Ishikawa (cell line): Measurements from ENCODE around the gene MUSTN1.

Experiments used
- CEBPB ChIP-seq: IDR thresholded peaks from 2 replicates; pipeline ENCODE4 v1.6.1; 2012
- CREB1 ChIP-seq: IDR thresholded peaks from 2 replicates; pipeline ENCODE4 v1.6.1; 2012; ENCODE audit warnings: low read depth
- EGR1 ChIP-seq: IDR thresholded peaks from 2 replicates; pipeline ENCODE4 v1.6.1; 2012
- EP300 ChIP-seq: IDR thresholded peaks from 2 replicates; pipeline ENCODE4 v1.6.1; 2012; ENCODE audit warnings: borderline replicate concordance
- FOXM1 ChIP-seq: IDR thresholded peaks from 2 replicates; pipeline ENCODE4 v1.6.1; 2012; ENCODE audit warnings: low read depth, borderline replicate concordance
- NFIC ChIP-seq: IDR thresholded peaks from 2 replicates; pipeline ENCODE4 v1.6.1; 2012
- RAD21 ChIP-seq: IDR thresholded peaks from 2 replicates; pipeline ENCODE4 v1.6.1; 2012; ENCODE audit warnings: low read depth
- TAF1 ChIP-seq: IDR thresholded peaks from 2 replicates; pipeline ENCODE4 v1.6.1; 2012; ENCODE audit warnings: low read depth, mild to moderate bottlenecking
- TCF12 ChIP-seq: IDR thresholded peaks from 2 replicates; pipeline ENCODE4 v1.6.1; 2012; ENCODE audit warnings: low read depth
- TEAD4 ChIP-seq: IDR thresholded peaks from 2 replicates; pipeline ENCODE4 v1.6.1; 2012
- YY1 ChIP-seq: IDR thresholded peaks from 2 replicates; pipeline ENCODE4 v1.6.1; 2012; ENCODE audit warnings: low read depth
- ZBTB7A ChIP-seq: IDR thresholded peaks from 2 replicates; pipeline ENCODE4 v1.6.1; 2012; ENCODE audit warnings: low read depth
- TF ChIP-seq, protein P1 (sequence below): IDR thresholded peaks from 2 replicates; pipeline ENCODE4 v1.6.1; 2012
- TF ChIP-seq, protein P2 (sequence below): IDR thresholded peaks from 2 replicates; pipeline ENCODE4 v1.6.1; 2012; ENCODE audit warnings: low read depth, mild to moderate bottlenecking
- TF ChIP-seq, protein P3 (sequence below): IDR thresholded peaks from 2 replicates; pipeline ENCODE4 v1.6.1; 2012

Gene MUSTN1

DNA sequence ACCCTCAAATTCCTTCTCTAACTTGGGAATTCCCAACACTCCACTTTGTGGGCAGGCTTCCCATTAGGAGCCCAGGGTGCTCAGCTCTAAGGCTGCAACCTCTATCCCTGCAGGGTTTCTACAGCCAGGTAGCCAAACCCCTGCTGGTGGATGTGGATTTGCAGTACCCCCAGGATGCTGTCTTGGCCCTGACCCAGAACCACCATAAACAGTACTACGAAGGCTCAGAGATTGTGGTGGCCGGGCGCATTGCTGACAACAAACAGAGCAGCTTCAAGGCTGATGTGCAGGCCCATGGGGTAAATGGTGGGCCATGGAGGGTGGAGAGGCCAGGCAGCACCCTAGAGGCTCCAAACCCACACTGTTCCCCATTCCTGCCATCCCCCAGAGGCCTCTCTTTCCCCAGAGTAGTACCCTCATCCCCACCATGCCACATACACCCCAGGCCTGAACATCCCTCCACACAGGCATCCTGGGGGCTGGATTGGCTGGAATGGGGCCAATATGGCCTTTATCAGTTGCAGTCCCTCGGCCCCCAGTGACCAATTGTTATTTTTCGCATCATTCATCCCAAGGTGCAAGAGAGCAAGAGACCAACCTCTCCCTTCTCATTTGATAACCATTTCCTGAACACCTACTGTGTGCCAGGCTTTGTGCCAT lies 49.8 kb downstream of the MUSTN1 start:
- TF ChIP-seq TEAD4 (no peak), CREB1 (no peak), TCF12 (no peak), EP300 (no peak), EGR1 (no peak), YY1 (no peak), ZBTB7A (no peak), TAF1 (no peak), NFIC (no peak), FOXM1 (no peak), RAD21 (no peak), CEBPB (no peak)
- TF ChIP-seq, protein P1, sequence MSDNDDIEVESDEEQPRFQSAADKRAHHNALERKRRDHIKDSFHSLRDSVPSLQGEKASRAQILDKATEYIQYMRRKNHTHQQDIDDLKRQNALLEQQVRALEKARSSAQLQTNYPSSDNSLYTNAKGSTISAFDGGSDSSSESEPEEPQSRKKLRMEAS = no peak
- TF ChIP-seq, protein P2, sequence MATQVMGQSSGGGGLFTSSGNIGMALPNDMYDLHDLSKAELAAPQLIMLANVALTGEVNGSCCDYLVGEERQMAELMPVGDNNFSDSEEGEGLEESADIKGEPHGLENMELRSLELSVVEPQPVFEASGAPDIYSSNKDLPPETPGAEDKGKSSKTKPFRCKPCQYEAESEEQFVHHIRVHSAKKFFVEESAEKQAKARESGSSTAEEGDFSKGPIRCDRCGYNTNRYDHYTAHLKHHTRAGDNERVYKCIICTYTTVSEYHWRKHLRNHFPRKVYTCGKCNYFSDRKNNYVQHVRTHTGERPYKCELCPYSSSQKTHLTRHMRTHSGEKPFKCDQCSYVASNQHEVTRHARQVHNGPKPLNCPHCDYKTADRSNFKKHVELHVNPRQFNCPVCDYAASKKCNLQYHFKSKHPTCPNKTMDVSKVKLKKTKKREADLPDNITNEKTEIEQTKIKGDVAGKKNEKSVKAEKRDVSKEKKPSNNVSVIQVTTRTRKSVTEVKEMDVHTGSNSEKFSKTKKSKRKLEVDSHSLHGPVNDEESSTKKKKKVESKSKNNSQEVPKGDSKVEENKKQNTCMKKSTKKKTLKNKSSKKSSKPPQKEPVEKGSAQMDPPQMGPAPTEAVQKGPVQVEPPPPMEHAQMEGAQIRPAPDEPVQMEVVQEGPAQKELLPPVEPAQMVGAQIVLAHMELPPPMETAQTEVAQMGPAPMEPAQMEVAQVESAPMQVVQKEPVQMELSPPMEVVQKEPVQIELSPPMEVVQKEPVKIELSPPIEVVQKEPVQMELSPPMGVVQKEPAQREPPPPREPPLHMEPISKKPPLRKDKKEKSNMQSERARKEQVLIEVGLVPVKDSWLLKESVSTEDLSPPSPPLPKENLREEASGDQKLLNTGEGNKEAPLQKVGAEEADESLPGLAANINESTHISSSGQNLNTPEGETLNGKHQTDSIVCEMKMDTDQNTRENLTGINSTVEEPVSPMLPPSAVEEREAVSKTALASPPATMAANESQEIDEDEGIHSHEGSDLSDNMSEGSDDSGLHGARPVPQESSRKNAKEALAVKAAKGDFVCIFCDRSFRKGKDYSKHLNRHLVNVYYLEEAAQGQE = no peak
- TF ChIP-seq, protein P3, sequence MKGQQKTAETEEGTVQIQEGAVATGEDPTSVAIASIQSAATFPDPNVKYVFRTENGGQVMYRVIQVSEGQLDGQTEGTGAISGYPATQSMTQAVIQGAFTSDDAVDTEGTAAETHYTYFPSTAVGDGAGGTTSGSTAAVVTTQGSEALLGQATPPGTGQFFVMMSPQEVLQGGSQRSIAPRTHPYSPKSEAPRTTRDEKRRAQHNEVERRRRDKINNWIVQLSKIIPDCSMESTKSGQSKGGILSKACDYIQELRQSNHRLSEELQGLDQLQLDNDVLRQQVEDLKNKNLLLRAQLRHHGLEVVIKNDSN = no peak

DNA sequence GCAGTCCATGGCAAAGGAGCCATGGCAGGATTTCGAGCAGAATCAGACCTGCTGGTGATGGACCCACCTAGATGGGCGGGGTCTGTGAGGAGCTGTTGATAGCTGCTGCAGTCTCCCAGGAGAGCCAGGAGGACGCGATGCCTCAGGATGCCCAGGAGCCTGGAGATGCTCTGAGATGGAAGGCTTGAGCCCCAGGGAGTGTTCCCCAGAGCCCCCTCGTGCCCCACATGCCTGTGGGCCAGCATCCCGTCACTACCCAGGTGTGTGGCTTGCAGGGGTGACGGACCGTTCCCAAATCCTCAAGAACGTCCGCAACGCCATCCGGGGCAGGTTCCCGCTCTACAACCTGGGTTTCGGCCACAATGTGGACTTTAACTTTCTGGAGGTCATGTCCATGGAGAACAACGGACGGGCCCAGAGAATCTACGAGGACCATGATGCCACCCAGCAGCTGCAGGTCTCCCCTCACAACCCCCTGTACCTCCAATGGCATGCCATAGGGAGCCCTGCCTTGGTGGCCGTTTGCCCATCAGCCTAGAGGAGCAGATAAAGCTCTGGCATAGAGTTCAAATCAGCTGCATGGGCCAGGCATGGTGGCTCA lies 50.7 kb downstream of the MUSTN1 start:
- TF ChIP-seq TEAD4 (no peak), TAF1 (no peak), CREB1 (no peak), YY1 (no peak), EGR1 (no peak), RAD21 (no peak), TCF12 (no peak), ZBTB7A (no peak), CEBPB (no peak)
- TF ChIP-seq, protein P2 = no peak
- TF ChIP-seq, protein P3 = no peak
- TF ChIP-seq, protein P1 = no peak

DNA sequence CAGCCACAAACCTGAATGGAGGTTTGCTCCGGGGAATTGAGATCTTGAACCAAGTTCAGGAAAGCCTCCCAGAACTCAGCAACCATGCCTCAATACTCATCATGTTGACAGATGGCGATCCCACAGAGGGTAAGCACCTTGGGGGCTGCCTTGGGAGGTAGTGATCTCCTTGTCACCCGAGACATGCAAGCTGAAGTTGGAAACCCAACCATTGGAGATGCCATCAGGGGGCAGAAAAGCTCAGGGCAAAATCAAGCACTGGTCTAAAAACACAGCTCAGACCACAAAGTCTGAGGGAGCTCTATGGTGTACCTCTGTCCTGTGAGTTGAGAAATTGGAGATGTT lies 51.6 kb downstream of the MUSTN1 start:
- TF ChIP-seq CEBPB (no peak), CREB1 (no peak), TAF1 (no peak), FOXM1 (no peak)
- TF ChIP-seq, protein P2 = no peak
